T-helper 2 cell (primary cell): ENCODE data around the gene GRIN2C.

Source experiments
- DNase-seq, 5 experiments: peaks; one replicate each; pipeline versions ENCODE4 v3.0.0 to v3.0.0-alpha.2; 2012 to 2022

Gene GRIN2C

DNA sequence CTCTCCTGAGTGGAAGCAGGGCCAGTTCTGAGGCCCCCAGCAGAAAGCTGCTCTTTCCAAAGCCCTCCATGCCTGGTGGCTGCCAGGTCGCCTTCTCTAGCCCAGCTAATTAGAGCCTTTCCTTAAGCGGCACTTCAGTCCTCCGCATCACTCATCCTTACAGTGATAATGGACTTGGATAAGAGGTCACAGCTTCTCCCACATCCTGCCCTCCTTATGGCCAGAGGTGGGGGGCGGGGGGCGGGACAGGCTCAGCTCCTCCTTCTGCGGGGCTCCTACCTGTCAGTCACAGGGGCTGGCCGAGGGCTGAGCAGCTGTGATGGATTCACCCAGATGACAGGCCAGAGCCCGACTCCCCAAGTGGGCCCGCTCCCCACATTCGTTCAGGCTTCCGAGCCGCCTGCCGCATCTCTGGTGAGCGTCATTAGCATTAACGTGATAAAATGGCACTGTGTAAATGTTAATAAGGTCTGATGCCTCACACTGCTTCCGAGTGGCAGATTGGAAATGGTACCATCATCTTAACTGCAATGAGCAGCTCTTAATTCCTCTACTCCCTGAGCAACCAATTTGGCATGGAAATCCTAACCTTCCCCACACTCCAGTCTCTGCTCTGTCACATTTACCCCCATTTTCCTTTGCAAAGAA, 41.3 kb downstream of the GRIN2C start:
- DNase-seq = no peak

DNA sequence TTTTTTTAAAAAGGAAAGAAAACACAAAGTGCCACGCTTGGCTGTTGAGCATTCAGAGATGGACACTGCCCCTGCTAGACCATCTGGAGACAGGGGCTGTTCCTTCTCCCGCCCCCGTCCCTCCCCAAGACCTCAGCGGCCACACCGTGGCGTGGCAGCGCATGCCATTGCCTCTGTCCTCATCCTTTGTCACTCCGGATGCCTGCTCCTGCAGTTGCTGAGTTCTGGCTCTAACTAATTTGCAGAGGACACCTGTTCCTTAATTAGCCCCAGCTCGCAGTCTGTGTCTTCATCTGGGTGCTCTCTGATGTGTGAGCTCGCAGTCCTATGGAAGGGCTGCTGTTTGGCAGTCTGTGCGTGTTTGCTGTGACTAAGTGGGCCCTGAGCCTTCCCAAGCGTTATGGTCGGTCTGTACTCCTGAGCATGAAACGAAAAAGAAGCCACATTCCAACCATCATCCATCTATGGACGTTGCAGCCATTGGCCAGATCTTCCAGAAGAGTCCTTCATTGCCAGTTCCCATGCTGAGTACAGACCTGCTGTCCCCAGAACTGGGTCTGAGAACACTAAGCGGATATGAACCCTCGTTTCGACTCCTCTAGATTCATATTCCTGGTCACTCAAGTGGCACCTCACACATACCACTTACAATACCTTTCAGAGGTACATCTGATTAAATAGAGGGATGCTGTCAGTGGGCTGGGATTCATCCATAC, 42.6 kb downstream of the GRIN2C start:
- DNase-seq = no peak

DNA sequence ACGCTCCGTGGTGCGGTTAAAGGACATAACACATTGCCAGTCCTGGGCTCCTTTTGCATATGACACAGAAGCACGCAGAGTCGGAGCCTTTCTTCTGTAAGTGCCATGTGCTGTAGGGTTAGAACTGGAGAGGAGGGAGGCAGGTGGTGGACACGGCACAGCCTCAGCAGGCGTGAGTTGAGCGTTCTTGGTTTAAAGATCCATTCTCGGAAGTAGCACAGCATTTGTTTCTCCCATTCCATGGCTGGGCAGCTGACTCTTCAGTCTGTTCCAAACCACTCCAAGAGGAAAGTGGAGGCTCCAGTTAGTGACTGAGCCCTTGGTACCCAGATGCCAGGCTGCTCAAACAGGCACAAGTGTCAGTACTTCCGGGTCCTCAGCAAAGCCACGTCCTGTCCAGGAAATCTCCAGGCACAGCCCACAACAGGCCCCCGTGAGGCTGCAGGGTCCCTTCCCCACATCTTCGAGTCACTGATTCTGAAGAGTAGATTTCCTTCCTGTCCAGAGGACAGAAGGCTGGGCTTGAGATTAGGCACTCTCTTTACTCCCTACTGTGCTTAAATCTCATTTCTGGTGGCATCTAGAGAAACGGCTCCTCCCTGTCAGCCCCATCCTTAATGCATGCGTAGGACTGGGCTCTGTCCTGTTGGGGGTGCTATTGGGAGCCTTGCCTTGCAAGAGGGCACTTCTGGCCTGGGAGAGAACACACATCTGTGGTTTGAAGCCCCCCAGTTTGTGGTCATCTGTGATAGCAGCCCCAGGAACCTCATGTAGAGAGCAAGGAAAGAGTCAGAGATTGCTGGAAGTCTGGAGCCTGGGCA, 43.9 kb downstream of the GRIN2C start:
- peak in 1 of 5 experiments; percentile 24 for DNase-seq

DNA sequence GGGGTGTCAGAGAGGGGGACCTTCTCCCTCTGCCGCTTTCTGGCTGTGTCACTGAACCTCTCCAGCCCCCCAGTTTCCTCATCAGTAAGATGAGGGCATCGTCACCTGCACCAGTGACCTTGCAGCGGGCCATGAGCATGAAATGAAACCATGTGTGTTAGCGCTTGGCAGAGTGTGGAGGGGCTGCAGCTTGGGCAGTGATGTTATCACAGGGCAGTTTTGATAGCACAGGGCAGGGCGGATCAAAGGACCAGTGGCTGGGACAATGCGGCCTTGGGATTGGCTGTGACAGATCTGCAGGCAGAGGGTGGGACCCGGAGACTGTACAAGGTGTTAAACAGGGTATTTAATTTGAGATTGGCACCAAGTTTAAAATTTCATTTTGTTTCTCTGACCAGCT, 44.6 kb downstream of the GRIN2C start:
- DNase-seq = no peak

DNA sequence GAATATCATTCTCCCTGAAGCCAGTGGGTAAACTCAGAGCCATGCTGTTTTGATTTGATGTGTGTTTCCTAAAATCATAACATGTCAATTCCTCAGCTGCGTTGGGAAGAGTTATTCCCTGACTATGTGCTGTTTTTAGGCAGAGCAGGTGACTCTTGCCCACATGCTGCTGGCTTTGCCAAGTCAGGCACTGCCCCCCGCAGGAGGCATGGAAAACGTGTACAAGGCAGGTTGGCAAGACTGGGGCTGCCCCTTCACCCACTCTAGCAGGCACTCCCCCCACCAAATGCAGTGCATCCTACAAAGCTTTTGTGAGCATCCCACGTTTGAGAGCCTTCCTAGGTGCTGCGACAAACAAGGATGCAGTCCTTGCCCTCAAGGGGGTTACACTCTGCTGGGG, 45.2 kb downstream of the GRIN2C start:
- peak in 1 of 5 experiments; percentile 12 for DNase-seq

DNA sequence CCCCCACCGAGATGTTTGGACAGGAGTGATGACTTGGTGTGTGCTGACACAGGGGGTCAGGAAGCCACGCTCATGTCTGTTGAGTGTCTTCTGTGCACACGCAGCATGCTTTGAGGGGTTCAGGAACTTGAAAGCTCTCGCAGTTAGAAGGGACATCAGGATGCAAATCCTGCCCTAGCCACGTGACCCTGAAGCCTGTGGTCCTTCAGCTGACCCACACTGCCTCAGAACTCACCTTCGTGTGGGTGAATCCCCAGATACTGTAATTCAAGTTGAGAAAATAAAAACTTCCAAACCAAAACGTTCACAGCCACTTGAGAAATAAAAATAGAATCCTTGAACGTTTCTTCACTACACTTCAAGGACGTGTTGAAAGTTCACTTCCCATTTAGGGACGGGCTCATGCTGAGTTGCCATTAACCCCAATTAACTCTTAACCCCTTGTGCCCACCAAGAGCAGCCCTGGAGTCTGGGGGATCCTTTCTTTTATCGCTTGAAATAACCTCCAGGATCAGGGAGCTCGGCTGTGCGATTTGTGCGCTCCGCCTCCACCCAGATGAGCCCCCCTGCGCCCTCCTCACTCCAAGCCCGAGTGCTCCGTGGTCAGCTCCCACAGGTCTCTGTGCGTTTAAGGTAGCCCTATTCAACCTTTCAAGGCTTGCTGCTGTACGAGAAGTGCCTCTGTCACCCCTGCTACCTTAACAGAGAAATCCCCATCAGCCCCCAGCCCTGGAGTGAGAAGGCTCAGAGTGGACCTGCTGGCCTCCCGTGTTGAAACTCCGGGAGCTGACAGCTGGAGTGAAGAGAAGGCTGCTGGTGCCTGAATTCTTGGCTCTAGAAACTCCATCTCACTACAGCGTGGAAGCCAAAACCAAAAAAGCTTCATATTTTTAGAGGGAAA, 47.3 kb downstream of the GRIN2C start:
- DNase-seq = no peak

DNA sequence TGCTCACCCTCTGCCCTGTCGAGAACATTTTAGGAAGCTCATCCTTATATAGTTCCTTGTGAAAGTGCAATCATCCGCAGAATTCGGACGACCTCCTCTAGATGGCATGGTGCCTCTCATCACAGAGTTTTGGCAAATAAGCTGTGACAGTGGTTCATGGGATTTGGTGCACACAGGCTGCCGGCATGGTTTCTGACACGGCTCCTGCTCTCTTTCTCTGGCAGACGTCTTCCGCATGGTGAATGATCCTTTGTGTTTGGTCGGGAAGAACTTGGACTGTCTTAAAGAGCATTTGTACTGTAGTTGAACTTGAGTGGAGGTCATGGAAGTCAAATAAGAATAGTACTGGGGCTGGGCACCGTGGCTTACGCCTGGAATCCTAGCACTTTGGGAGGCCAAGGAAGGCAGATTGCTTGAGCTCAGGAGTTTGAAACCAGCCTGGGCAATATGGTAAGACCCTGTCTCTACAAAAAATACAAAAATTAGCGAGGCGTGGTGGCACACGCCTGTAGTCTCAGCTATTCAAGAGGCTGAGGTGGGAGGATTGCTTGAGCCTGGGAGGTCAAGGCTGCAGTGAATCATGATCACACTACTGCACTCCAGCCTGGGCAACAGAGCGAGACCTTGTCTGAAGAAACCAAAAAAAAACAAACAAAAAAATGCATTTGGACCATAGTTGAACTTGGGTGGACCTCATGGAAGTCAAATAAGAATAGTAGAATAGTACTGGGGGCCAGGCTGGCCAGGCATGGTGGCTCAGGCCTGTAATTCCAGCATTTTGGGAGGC, 48.8 kb downstream of the GRIN2C start:
- DNase-seq = no peak

DNA sequence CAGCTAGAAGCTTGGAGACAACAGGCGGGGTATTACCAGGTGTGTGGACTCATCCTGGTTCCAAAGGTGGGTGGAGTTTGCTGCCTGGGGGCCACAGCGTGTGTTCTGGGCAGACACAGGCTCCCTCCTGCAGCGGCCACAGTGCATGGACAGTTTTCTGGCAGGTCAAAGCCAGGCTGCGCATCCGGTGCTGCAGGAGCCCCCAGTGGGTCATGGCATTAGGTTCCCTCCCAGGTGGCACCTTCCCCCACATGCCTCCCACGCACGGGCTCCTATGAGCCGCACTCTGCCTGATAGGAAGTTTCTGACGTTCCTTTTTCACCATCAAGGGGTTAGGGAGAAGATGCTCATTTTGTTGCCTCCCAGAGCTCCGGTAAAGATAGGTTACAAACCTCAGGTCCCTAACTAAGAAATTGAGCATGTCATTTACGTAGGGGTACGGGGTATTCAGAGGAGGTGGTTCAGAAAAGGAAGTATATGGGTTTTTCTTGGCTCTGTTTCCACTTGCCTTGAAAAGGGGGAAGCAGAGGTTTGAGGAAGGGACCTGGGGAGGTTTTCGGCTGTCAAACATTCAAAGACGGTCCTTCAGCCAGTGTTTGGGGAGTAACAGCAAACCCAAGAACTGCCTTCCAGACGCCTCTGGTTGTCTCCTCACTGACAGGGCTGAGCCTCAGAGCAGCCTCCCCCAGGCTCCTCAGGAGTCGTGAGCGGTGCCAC, 50.8 kb downstream of the GRIN2C start:
- DNase-seq = no peak

DNA sequence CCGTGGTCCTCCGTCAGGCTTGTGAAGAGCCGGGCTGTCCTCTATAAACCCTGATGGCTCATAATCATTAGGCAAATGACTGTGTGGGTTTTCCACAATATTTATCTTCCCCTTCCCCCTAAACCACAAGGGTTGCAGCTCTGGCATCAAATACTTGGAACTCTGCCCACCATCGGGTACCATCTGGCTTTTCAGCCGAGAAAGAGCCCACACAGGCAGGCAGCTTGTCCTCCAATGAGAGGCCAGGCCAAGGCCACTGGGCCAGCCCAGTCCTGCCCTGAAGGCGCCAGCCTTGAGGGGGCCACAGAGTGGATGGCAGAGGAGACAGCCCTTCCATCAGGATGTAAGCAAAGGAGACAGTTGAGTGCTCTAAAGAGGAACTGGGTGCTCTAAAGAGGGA, 51.8 kb downstream of the GRIN2C start:
- no peak for DNase-seq

DNA sequence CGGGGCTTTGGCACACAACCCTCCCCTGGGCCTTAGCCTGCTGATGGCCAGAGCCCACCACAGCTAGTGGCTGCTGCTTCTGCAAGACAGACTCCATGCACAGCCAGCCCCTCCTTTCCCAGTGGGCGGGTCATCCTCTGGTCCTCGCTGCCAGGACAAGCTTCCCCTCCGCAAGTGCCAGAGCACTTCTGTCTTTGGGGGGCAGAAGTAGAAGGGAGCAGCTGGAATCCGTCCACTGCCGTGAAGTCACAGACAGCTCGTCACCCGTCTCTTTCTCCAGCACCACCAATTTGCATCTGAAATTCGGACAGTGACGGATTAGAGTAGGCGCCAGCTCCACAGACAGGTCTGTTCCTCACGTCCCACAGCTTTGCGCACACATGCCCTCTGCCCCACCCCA, 52.2 kb downstream of the GRIN2C start:
- no peak for DNase-seq

DNA sequence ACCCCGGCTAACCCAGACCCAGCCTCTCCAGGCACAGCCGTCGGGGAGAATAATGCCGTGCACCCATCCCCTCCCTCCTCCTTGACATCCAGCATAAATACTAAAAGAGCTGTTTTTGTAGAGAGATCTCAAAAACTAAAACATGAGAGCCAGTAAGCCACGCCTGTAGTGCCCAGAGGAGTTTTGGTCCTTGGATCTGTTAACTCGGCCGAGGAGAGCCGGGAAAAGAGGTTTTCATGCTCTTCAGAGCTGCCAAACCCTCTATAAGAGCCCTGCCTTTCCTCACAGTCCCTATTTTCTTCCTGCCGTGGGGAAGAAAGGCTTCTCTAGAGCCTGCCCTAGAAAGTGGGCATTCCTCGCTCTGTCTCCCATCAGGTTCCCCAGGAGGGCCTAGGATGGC, 53.4 kb downstream of the GRIN2C start:
- DNase-seq = no peak

DNA sequence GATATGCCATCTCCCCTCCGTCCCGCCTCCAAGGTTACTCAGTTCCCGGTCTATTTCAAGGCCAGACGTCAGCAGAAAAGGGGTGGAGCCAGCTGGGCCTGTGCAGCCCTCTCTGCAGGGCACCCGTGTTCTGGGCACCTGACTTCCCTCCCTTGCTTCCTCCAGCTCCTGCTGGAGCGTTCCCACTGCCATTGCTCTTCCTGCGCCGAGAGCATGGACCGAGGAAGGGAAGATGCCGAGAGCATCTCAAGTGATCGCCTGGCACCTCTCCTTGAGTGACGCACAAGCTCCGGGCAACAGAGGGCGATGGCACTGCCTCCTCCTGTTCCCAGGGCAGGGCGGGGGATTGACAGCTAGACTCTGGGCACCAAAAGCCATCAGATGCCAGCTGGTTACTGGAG, 54.1 kb downstream of the GRIN2C start:
- no peak for DNase-seq

DNA sequence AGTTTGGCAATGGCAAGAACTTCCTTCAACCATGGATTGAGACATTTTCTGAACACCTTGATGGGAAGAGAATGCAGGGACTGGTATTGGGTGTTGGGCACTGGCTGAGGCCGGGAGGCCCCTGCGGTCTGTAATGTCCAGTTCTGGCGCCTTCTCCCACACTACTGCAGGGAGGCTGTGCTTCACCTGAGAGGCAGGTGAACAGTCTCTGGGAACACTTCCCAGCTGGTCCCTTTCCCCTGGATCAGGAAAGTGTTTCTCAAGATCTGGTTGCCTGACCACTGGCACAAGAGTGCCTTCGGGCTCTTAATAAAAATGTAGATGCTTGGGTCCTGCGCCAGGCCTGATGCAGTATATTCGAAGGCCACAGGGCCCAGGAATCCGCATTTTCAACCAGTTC, 55.0 kb downstream of the GRIN2C start:
- DNase-seq = no peak

DNA sequence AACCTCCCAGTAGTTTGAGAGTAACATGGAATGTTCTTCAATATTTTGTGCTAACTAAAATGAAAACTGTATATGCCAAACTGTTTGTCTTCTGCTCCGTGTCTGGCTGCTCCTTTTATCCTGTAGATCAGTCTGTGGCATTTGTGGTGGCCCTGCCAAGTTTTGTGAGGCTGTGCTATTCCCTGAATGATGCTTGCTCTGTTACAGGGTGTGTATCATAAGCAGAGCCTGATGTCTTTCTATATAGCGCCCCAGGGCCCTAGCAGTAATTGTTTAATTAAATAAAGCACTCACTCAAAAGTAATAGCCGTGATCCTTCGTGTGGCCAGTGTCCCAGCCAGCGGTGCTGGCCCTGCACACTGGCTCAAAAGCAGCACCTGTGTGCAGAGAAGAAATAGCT, 55.7 kb downstream of the GRIN2C start:
- no peak for DNase-seq

DNA sequence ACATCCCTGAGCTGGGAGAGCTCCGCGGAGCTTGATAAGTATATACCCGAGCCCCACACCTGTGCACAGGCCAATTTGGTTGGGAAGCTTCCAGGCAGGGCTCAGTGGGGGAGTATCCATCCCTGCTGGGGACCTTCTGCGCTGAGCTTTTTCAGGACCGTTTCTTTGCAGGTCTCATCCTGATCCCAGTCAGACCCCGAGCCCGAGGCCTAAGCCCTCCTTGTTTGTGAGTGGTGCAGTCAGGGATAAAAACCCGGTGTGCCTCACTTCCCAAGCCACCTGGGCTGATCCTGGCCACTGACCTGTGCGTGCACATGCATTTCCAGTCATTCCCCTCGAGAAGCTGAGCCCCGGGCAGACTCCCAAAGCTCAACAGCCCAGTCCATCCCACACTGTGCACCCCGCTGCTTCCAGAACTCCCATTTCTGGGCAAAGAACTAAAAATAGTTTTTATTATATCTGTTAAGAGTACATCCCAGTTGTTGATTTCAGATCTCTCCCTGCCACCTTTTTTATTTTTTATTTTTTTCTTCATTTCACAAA, 56.2 kb downstream of the GRIN2C start:
- DNase-seq = no peak

DNA sequence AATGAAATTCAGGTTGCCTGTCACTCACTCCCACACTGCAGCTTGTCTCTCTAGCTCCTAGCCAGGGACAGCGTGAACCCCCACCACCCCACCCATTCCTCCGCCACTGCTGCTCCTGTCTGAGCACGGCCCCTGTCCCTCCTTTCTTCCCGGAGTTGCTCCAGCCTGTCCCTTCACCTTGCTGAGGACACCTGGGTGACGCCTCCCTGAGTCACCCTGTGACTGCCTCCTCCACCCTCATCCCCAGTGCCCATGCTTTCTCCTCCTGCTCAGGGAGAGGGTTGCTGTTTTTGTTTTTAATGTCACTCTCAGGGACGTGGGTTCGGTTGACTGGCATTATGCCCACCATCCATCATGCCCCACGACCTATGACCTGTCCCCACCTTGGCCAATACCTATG, 57.8 kb downstream of the GRIN2C start:
- DNase-seq = no peak

DNA sequence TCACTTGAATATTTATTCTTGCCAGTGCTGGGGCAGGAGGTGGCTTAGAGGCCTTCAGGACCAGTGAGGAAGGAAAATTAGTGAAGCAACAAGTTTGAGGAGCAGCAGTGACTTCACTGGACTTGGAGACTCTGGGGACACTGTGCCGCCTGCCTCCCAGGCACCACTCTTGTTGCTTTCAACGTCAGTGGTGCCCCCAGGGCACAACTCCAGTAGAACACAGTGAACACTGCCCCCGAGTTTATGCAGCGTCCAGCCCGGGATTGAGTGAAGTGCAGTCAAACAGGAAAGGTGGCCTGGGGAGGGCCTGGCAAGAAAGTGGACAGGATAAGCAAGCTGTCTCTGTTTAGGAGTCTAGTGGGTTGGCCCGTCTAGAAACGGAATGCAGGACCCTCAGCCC, 59.2 kb downstream of the GRIN2C start:
- DNase-seq = no peak

DNA sequence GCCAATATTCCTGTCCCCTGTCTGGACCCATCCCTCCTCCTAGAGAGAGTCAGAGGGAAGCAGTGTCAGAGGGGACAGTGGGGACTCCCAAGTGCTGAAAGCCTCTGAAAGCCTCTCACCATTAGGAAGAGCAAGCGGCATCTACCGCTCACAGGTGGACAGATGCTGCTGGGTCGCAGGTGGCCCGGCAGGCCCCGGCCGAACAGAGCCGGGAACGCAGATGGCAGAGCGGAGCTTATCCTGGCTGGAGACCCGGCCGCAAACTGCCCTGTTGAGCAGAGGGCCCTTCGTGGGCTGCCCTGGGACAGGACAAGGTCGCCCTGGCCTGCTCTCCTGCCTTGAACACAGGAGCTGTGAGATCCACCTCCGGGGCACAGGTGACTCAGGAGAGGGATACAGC, 60.6 kb downstream of the GRIN2C start:
- no peak for DNase-seq

DNA sequence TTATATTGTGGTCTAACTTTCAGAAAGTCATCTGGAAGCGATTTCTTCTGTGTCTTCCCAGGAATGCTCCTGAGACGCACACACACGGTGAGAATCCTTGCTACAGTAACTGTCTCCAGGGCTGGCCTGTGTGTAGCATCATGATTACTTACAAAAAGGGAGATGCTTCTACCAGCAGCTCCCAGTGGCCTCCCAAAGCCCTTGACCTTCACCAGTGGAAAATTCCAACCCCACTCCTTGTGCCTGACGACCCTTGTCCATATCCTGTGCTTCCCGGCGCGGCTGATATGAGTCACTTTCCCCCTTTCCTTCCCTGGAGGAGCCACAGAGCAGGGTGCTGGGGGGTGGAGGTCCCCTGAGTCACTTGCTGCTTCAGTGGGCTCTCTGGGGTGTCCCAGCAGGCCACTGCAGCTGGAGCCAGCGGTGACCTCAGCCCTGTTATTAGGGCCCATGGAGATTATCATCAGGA, 61.4 kb downstream of the GRIN2C start:
- no peak for DNase-seq

DNA sequence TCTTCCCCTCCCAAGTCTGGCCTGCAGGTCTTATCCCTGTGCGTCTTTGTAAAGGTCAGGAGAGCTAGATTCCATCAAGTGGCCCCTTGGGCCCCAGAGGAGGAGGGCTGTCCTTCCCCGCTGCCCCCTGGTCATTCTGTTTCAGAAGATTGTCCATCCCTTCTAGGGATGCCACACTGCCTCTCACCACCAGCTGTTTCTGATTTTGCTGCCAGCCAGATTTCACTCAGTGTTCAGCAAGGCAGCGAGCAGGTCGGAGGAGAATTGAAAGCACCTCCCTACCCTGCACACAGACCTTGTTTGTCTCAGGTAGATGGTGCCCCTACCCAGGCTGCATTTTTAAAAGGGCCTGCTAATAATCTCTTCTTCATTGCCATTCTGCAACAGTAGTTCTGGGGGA, 61.9 kb downstream of the GRIN2C start:
- DNase-seq = no peak

DNA sequence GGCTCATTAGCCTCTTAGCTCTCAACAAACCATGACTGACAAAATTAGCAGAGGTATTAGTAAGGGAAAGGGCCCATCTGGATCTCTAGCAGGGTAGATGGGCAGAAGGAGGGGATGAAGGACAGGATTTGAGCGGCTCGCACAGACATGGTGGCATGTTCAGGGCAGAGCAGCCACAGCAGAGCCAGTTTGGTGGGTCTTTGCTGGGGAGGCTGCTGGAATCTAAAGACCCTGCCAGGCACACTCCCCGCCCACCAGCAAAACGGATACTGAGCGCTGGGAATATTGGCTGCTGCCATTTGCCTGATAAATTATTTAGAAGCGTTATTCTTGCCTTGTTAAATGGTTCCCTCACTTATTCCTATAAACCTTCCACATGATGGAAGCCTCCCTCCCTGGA, 62.8 kb downstream of the GRIN2C start:
- DNase-seq = no peak
